Esophagus muscularis mucosa (tissue), 3 donors: ENCODE measurements around the gene TRIM36.

Source experiments
- CTCF ChIP-seq, 3 experiments: fragments of 200-600 bp in 2 of 3; fragments of 450-650 bp in 1 of 3; sonication (generic) in 2 of 3; IDR thresholded peaks; one replicate each; pipeline ENCODE4 v1.5.1; 2017 to 2019; ENCODE audit warnings: antibody characterized with exemption in 3 of 3, mild to moderate bottlenecking in 2 of 3, moderate library complexity in 1 of 3
- POLR2A ChIP-seq: fragments of 450-650 bp; IDR thresholded peaks from one replicate; pipeline ENCODE4 v1.6.1; 2017; ENCODE audit warnings: antibody characterized with exemption, moderate library complexity, mild to moderate bottlenecking, low read depth
- POLR2AphosphoS5 ChIP-seq, 2 donors: sonication (generic); formaldehyde crosslinking; IDR thresholded peaks; one replicate each; pipeline ENCODE4 v1.6.1; 2017; ENCODE audit warnings: antibody characterized with exemption in 2 of 2

GRCh38 chr5:115096034-115096769 lies 73.5 kb downstream of the TRIM36 start:
- no peak for TF ChIP-seq POLR2AphosphoS5 (IDR thresholded peaks at IDR 0.05)
- no peak for TF ChIP-seq CTCF (IDR thresholded peaks at IDR 0.05)
- TF ChIP-seq POLR2A = no peak
